Measurements from ENCODE around the gene IFRD2. TPM values are rescaled to one million over a fixed set of nuclear protein-coding genes. Genes with fewer than 3 reads are reported as not detected.
A peak's percentile ranks its signal among the peaks of the same experiment; 100 is the strongest.

Gene IFRD2
- total and polyA plus RNA-seq, 2 experiments from 2014 or later = 80.8 to 91.5 TPM

- no peak for TF ChIP-seq CREB1 (CRISPR knock-in tag; IDR thresholded peaks at IDR 0.05; ENCODE audit: low read depth)
Observed at GRCh38 chr3:50302095-50303012, 10.1 kb upstream of the IFRD2 start (continued).

- H3K4me2 ChIP-seq = 0 out of 2 replicates have a peak overlapping the region, but pooled peaks have one; percentile 51
Observed at GRCh38 chr3:50300681-50301254, 8.5 kb upstream of the IFRD2 start.

GRCh38 chr3:50299929-50300680 lies 7.9 kb upstream of the IFRD2 start:
- Histone ChIP-seq H2AFZ (peak overlapping the region; percentile 44; the same call in 1 of the 2 replicates), H3K27ac (ENCODE audit: low read depth) (peak overlapping the region; percentile 56; the same call in 1 of the 2 replicates), H3K9me2 (ENCODE audit: insufficient read depth) (no peaks in the 10 kb centered on the region), H3K27me3 (ENCODE audit: insufficient read depth) (no peaks in the 10 kb centered on the region), H3K4me3 (peak overlapping the region; percentile 49), H3K4me2 (peak overlapping the region; percentile 77), H3K79me2 (replicated peaks; ENCODE audit: insufficient read depth) (no peaks in the 10 kb centered on the region), H3F3A (replicated peaks; ENCODE audit: low read depth) (peaks cover 17% of the 10 kb centered on the region), H3K4me1 (ENCODE audit: insufficient read depth) (peaks cover 25% of the 10 kb centered on the region), H4K20me1 (replicated peaks; ENCODE audit: insufficient read depth) (no peaks in the 10 kb centered on the region), H3K36me3 (ENCODE audit: insufficient read depth) (no peaks in the 10 kb centered on the region)
- Mint-ChIP-seq H3K27me3 (ENCODE audit: insufficient read depth, low read depth, poor library complexity) (peaks cover 23% of the 10 kb centered on the region), H3K36me3 (ENCODE audit: low read depth) (0 out of 3 replicates have a peak, but pooled peaks cover 5% of the 10 kb centered on the region), H3K9me3 (peaks cover 6% of the 10 kb centered on the region; the same call in 2 of the 3 replicates), H3K4me1 (peaks cover 22% of the 10 kb centered on the region), H3K27ac (peak overlapping the region; percentile 52; the same call in 1 of the 2 replicates), H3K4me3 (peak overlapping the region; percentile 98)
- DNase-seq (ENCODE audit: low spot score) (no peak), ATAC-seq (no peak)
- no peak for TF ChIP-seq ZNF114 (CRISPR knock-in tag; IDR thresholded peaks at IDR 0.05)
- TF ChIP-seq NANOG (IDR thresholded peaks at IDR 0.05; ENCODE audit: borderline replicate concordance) = no peak
- no peak for TF ChIP-seq EZH2phosphoT487 (IDR thresholded peaks at IDR 0.05; ENCODE audit: unreplicated experiment)
- no peak for TF ChIP-seq CREB1 (CRISPR knock-in tag; IDR thresholded peaks at IDR 0.05; ENCODE audit: low read depth)
- no peak for TF ChIP-seq ZNF331 (CRISPR knock-in tag; IDR thresholded peaks at IDR 0.05; ENCODE audit: low read depth)
- TF ChIP-seq CTCF (conservative IDR thresholded peaks at IDR 0.05; ENCODE audit: low read depth in 2 of 2) = no peak
- TF ChIP-seq STAT1 (IDR thresholded peaks at IDR 0.05; ENCODE audit: unreplicated experiment) = no peak
- TF ChIP-seq ETS1 (IDR thresholded peaks at IDR 0.05) = no peak

More at GRCh38 chr3:50300681-50301254, 8.5 kb upstream of the IFRD2 start:
- Mint-ChIP-seq H3K36me3 (ENCODE audit: low read depth) (0 out of 3 replicates have a peak, but pooled peaks cover 5% of the 10 kb centered on the region), H3K4me3 (no peak overlapping the region), H3K4me1 (peaks cover 22% of the 10 kb centered on the region), H3K27ac (peak overlapping the region; percentile 52; the same call in 1 of the 2 replicates), H3K9me3 (peaks cover 8% of the 10 kb centered on the region; the same call in 2 of the 3 replicates), H3K27me3 (ENCODE audit: insufficient read depth, low read depth, poor library complexity) (peaks cover 22% of the 10 kb centered on the region)
- no peak for ATAC-seq
- no peak overlapping the region for H3K4me3 ChIP-seq
- no peaks in the 10 kb centered on the region for H3K27me3 ChIP-seq (ENCODE audit: insufficient read depth)
- peaks cover 25% of the 10 kb centered on the region for H3K4me1 ChIP-seq (ENCODE audit: insufficient read depth)
- DNase-seq (ENCODE audit: low spot score) = no peak
- H3K36me3 ChIP-seq (ENCODE audit: insufficient read depth) = no peaks in the 10 kb centered on the region
- H4K20me1 ChIP-seq (replicated peaks; ENCODE audit: insufficient read depth) = no peaks in the 10 kb centered on the region
- peaks cover 17% of the 10 kb centered on the region for H3F3A ChIP-seq (replicated peaks; ENCODE audit: low read depth)
- no peak overlapping the region for H2AFZ ChIP-seq
- H3K27ac ChIP-seq (ENCODE audit: low read depth) = no peak overlapping the region
- no peaks in the 10 kb centered on the region for H3K79me2 ChIP-seq (replicated peaks; ENCODE audit: insufficient read depth)
- TF ChIP-seq STAT1 (IDR thresholded peaks at IDR 0.05; ENCODE audit: unreplicated experiment) (no peak), CTCF (conservative IDR thresholded peaks at IDR 0.05; ENCODE audit: low read depth in 2 of 2) (0 out of 4 replicates have a peak, but pooled peaks of 1 of the 2 experiments have one; percentile 11)
- no peaks in the 10 kb centered on the region for H3K9me2 ChIP-seq (ENCODE audit: insufficient read depth)

Data from GM23338 (cell line).